Hepatocyte (in vitro differentiated cells): Measurements from ENCODE around the gene WDR17. TPM values are rescaled to one million over a fixed set of nuclear protein-coding genes. Genes with fewer than 3 reads are reported as not detected.

Source experiments
- DNase-seq: peaks from one replicate; pipeline ENCODE4 v3.0.0-alpha.2; 2016; ENCODE audit warnings: low spot score
- H2AFZ ChIP-seq: fragments of 200-600 bp; sonication (generic); 2 replicates; pipeline ENCODE4 v1.6.0; 2016; ENCODE audit warnings: antibody characterized with exemption, mild to moderate bottlenecking
- H3K27ac ChIP-seq: fragments of 200-600 bp; sonication (generic); 2 replicates; pipeline ENCODE4 v1.5.1; 2016; ENCODE audit warnings: mild to moderate bottlenecking
- H3K27me3 ChIP-seq: fragments of 200-600 bp; sonication (generic); 2 replicates; pipeline ENCODE4 v1.6.1; 2016
- H3K36me3 ChIP-seq: fragments of 200-600 bp; sonication (generic); replicated peaks from 2 replicates; pipeline ENCODE4 v1.5.1; 2016; ENCODE audit warnings: low read depth; ENCODE audit not compliant: insufficient read depth
- H3K4me1 ChIP-seq: fragments of 200-600 bp; sonication (generic); 2 replicates; pipeline ENCODE4 v1.5.1; 2016; ENCODE audit warnings: mild to moderate bottlenecking, moderate library complexity; ENCODE audit not compliant: insufficient read depth
- H3K4me2 ChIP-seq: fragments of 200-600 bp; sonication (generic); 2 replicates; pipeline ENCODE4 v1.6.0; 2016
- H3K4me3 ChIP-seq: fragments of 200-600 bp; sonication (generic); 2 replicates; pipeline ENCODE4 v1.5.1; 2016; ENCODE audit warnings: mild to moderate bottlenecking
- H3K79me2 ChIP-seq: fragments of 200-600 bp; sonication (generic); 2 replicates; pipeline ENCODE4 v1.6.0; 2017; ENCODE audit warnings: mild to moderate bottlenecking
- H3K9me2 ChIP-seq: fragments of 200-600 bp; sonication (generic); replicated peaks from 2 replicates; pipeline ENCODE4 v1.6.0; 2017; ENCODE audit warnings: mild to moderate bottlenecking; ENCODE audit not compliant: insufficient read depth
- H3K9me3 ChIP-seq: fragments of 200-600 bp; sonication (generic); 2 replicates; pipeline ENCODE4 v1.5.1; 2016; ENCODE audit warnings: low read depth, mild to moderate bottlenecking
- H4K20me1 ChIP-seq: fragments of 200-600 bp; sonication (generic); 2 replicates; pipeline ENCODE4 v1.6.0; 2016; ENCODE audit warnings: mild to moderate bottlenecking; ENCODE audit not compliant: insufficient read depth, poor library complexity, severe bottlenecking
- EZH2 ChIP-seq: fragments of 200-600 bp; sonication (generic); IDR thresholded peaks from 2 replicates; pipeline ENCODE4 v1.6.1; 2016; ENCODE audit warnings: antibody characterized with exemption, mild to moderate bottlenecking, borderline replicate concordance
- EZH2phosphoT487 ChIP-seq: fragments of 200-600 bp; sonication (generic); IDR thresholded peaks from one replicate; pipeline ENCODE4 v1.6.1; 2018; ENCODE audit warnings: antibody characterized with exemption, mild to moderate bottlenecking, low read depth, moderate library complexity; ENCODE audit not compliant: unreplicated experiment, severe bottlenecking
- WGBS: methylation state at CpG from one replicate; pipeline ENCODE4 v1.1.6; 2016; ENCODE audit warnings: low lambda C conversion rate; ENCODE audit errors: missing lambda C conversion rate; 5-methylcytosine and 5-hydroxymethylcytosine counted together
- polyA plus RNA-seq: library from polyadenylated mRNA; unstranded; fragments of >200 nt; fragmentation: Nextera tagmentation; extraction: Ambion mirVana; gene quantifications from 2 replicates; pipeline ENCODE4 v1.2.1, GENCODE V29; 2016
- total RNA-seq: library from RNA; depleted of rRNA; stranded (reverse); fragments of >200 nt; gene quantifications from 2 replicates; pipeline ENCODE4 v1.2.3, GENCODE V29; 2014
- TF ChIP-seq, protein P1 (sequence below): fragments of 200-600 bp; sonication (generic); IDR thresholded peaks from 2 replicates; pipeline ENCODE4 v1.5.1; 2016; ENCODE audit warnings: antibody characterized with exemption, mild to moderate bottlenecking; ENCODE audit not compliant: poor library complexity

The WDR17 gene
- total RNA-seq: 1.1 and 3.1 TPM in 2 replicates
- polyA plus RNA-seq: 0.63 and 1.1 TPM in 2 replicates

GRCh38 chr4:176065435-176066291 lies at the start of gene WDR17:
Gene WDR17 (plus strand): TSS chr4:176065841. CDS start chr4:176111581, 45,740 bp downstream.
- no peaks in the 10 kb centered on the region for H3K27me3 ChIP-seq
- no peaks in the 10 kb centered on the region for H3K36me3 ChIP-seq
- no peak within 1 kb of the TSS for H3K27ac ChIP-seq
- 4% methylated on average over 23 of the region's 55 CpGs for WGBS
- no peaks in the 10 kb centered on the region for H3K4me1 ChIP-seq
- peak within 1 kb of the TSS; percentile 66 for H2AFZ ChIP-seq
- no peaks in the 10 kb centered on the region for H3K9me2 ChIP-seq
- no peaks in the 10 kb centered on the region for H4K20me1 ChIP-seq
- H3K79me2 ChIP-seq: no peaks in the 10 kb centered on the region
- DNase-seq: peak; percentile 94
- no peaks in the 10 kb centered on the region for H3K9me3 ChIP-seq
- H3K4me3 ChIP-seq: peak within 1 kb of the TSS; percentile 33
- peak within 1 kb of the TSS; percentile 86 for H3K4me2 ChIP-seq
- TF ChIP-seq EZH2 (no peak), EZH2phosphoT487 (no peak)
- TF ChIP-seq, protein P1, sequence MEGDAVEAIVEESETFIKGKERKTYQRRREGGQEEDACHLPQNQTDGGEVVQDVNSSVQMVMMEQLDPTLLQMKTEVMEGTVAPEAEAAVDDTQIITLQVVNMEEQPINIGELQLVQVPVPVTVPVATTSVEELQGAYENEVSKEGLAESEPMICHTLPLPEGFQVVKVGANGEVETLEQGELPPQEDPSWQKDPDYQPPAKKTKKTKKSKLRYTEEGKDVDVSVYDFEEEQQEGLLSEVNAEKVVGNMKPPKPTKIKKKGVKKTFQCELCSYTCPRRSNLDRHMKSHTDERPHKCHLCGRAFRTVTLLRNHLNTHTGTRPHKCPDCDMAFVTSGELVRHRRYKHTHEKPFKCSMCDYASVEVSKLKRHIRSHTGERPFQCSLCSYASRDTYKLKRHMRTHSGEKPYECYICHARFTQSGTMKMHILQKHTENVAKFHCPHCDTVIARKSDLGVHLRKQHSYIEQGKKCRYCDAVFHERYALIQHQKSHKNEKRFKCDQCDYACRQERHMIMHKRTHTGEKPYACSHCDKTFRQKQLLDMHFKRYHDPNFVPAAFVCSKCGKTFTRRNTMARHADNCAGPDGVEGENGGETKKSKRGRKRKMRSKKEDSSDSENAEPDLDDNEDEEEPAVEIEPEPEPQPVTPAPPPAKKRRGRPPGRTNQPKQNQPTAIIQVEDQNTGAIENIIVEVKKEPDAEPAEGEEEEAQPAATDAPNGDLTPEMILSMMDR: no peak

DNA sequence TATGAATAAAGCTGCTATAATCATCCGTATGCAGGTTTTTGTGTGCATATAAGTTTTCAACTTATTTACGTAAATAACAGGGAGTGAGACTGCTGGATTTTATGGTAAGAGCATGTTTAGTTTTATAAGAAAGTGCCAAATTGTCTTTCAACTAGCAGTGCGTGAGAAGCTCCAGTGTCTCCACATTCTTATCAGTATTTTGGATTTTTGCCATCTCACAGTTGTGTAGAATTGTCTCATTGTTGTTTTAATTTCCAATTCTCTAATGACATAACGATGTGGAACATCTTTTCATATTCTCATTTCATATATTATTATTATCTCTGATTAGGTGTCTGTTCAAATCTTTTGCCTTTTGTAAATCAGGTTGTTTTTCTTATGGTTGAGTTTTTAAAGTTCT lies 49.0 kb upstream of the WDR17 start:
- no peaks in the 10 kb centered on the region for H3K9me3 ChIP-seq
- H3K27me3 ChIP-seq: no peaks in the 10 kb centered on the region
- no peak overlapping the region for H3K4me2 ChIP-seq
- no peak for DNase-seq
- no peak overlapping the region for H3K4me3 ChIP-seq
- H4K20me1 ChIP-seq: no peaks in the 10 kb centered on the region
- no peaks in the 10 kb centered on the region for H3K9me2 ChIP-seq
- H3K36me3 ChIP-seq: no peaks in the 10 kb centered on the region
- H3K79me2 ChIP-seq: no peaks in the 10 kb centered on the region
- TF ChIP-seq, protein P1: no peak
- no peak overlapping the region for H3K27ac ChIP-seq
- no peaks in the 10 kb centered on the region for H3K4me1 ChIP-seq
- H2AFZ ChIP-seq: no peak overlapping the region
- 89% methylated on average over 4 of the region's 4 CpGs for WGBS

DNA sequence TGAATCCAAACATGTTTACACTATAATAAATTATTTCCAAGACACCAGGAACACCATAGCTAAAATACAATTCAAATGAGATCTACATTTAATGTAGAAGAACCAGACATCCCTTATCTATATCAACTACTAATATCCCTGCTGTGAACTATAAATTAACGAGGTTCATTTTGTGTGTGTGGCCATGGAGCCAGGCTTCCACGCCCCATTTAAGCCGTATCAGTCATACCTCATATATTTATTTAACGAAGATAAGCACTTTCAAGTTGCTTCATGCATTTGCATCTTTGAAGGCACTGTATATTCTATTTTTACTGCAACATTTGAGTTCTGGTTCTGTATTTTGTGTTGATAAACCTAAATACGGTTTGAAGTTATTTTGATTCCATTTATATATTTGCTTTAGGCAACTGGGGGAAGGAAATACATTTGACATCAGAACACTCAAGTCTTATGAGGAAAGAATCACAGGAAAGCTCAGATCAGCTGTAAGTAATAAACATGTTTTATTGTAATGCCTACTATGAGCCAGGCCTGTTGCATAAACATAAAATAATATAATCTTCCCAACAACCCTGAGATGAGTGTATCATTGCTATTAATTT lies 45.1 kb upstream of the WDR17 start:
- Histone ChIP-seq H3K4me1 (no peaks in the 10 kb centered on the region), H3K79me2 (no peaks in the 10 kb centered on the region), H3K9me3 (no peaks in the 10 kb centered on the region), H3K36me3 (no peaks in the 10 kb centered on the region), H3K4me3 (no peak overlapping the region), H3K27ac (no peak overlapping the region), H3K27me3 (no peaks in the 10 kb centered on the region), H3K4me2 (no peak overlapping the region), H3K9me2 (no peaks in the 10 kb centered on the region), H2AFZ (no peak overlapping the region), H4K20me1 (no peaks in the 10 kb centered on the region)
- WGBS: 68% methylated on average over 5 of the region's 5 CpGs
- no peak for TF ChIP-seq EZH2phosphoT487
- no peak for TF ChIP-seq EZH2
- TF ChIP-seq, protein P1: no peak
- DNase-seq: no peak
